ENCODE data around the gene TMEM42.
"Not testable (repeated sequence)": the region's sequence is repeated elsewhere in the genome, so short reads cannot be mapped to it uniquely, and the experiment has no call there.

Gene TMEM42

GRCh38 chr3:44861412-44862225 lies at the start of gene TMEM42:
TSS of gene TMEM42 (plus strand) at chr3:44861912. CDS start at chr3:44861925, 13 bp downstream.
- Histone ChIP-seq H3K4me3 (peak within 1 kb of the TSS; percentile 81), H3K27ac (peak within 1 kb of the TSS; percentile 89 to 92)
- peak; percentile 92 for DNase-seq (ENCODE audit: low spot score)
- no peak for TF ChIP-seq CTCF (IDR thresholded peaks at IDR 0.05)

- TF ChIP-seq CTCF (IDR thresholded peaks at IDR 0.05) = no peak
- DNase-seq (ENCODE audit: low spot score) = no peak
- H3K27ac ChIP-seq = no peak overlapping the region
- no peak overlapping the region for H3K4me3 ChIP-seq
These were observed 47.0 kb upstream of the TMEM42 start for GRCh38 chr3:44814751-44815150.

GRCh38 chr3:44816334-44816733 lies 45.4 kb upstream of the TMEM42 start:
- H3K4me3 ChIP-seq; DNase-seq (ENCODE audit: low spot score); H3K27ac ChIP-seq: not testable (repeated sequence)

GRCh38 chr3:44821206-44821605 lies 40.5 kb upstream of the TMEM42 start:
- DNase-seq (ENCODE audit: low spot score); H3K4me3 ChIP-seq: not testable (repeated sequence)

GRCh38 chr3:44825264-44825925 lies 36.3 kb upstream of the TMEM42 start:
- no peak for DNase-seq (ENCODE audit: low spot score)
- TF ChIP-seq CTCF (IDR thresholded peaks at IDR 0.05) = no peak
- Histone ChIP-seq H3K4me3 (no peak overlapping the region), H3K27ac (no peak overlapping the region)

More at GRCh38 chr3:44821206-44821605, 40.5 kb upstream of the TMEM42 start:
- not testable (repeated sequence) for H3K27ac ChIP-seq

GRCh38 chr3:44827196-44827595 lies 34.5 kb upstream of the TMEM42 start:
- H3K27ac ChIP-seq = no peak overlapping the region
- no peak for TF ChIP-seq CTCF (IDR thresholded peaks at IDR 0.05)
- H3K4me3 ChIP-seq = no peak overlapping the region
- DNase-seq (ENCODE audit: low spot score) = no peak

GRCh38 chr3:44831232-44831631 lies 30.5 kb upstream of the TMEM42 start:
- no peak overlapping the region for H3K27ac ChIP-seq
- no peak overlapping the region for H3K4me3 ChIP-seq
- DNase-seq (ENCODE audit: low spot score) = no peak

More at GRCh38 chr3:44831232-44831631, 30.5 kb upstream of the TMEM42 start:
- no peak for TF ChIP-seq CTCF (IDR thresholded peaks at IDR 0.05)
